ENCODE measurements around the gene SNX8. TPM values are rescaled to one million over a fixed set of nuclear protein-coding genes. Genes with fewer than 3 reads are reported as not detected.
A peak's percentile ranks its signal among the peaks of the same experiment; 100 is the strongest.

SNX8 gene
- total and polyA plus RNA-seq, 9 of the 15 experiments (the other 6 are each of a cell fraction or from before 2014, with no cell fraction given), result 2.7 to 51.6 (median 16.9) TPM

DNA sequence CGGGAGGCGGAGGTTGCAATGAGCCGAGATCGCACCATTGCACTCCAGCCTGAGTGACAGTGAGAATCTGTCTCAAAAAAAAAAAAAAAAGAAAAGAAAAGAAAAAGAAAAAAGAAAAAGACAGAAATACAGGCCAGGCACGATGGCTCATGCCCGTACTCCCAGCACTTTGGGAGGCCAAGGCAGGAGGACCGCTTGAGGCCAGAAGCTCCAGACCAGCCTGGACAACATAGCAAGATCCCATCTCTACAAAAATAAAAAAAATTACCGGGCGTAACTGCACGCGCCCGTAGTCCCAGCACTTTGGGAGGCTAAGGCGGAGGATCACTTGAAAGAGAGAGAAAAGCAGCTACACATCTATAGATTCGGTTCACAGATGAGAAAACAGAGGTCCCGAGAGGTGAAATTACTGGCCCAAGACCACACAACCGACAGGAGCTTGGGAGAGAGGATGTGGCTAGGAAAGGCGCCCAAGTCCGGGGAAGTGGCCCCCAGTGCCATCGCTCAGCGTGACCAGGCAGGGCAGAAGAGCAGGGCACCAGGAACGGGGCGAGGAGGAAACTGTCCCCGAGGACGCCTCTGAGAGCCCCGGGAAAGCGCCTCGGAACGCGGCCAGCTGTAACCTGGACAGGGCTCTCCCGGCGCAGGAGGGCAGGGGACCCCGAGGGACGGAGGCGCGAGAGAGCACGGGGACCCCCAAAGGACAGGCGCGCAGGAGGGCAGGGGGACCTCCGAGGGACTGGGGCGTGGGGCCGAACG lies 612 bp downstream of the SNX8 start:
- POLR2A ChIA-PET, result interaction anchor here (0.6 to 1.7 kb wide), 8 partner anchors 9 to 105 kb away, joined by 3 to 5 read pairs (median 4); partner anchors contain the start of gene EIF3B
- DNase-seq (ENCODE audit: extremely low read depth in 1 of 4, low spot score in 3 of 4), result no peak
- TF ChIP-seq SOX6 (IDR thresholded peaks at IDR 0.05) (no peak), NCOA2 (IDR thresholded peaks at IDR 0.05; ENCODE audit: partially characterized antibody in 2 of 2) (no peak), NEUROD1 (IDR thresholded peaks at IDR 0.05; ENCODE audit: borderline replicate concordance, low read depth, low read length, partially characterized antibody) (no peak)
- TF ChIP-seq, protein P1, sequence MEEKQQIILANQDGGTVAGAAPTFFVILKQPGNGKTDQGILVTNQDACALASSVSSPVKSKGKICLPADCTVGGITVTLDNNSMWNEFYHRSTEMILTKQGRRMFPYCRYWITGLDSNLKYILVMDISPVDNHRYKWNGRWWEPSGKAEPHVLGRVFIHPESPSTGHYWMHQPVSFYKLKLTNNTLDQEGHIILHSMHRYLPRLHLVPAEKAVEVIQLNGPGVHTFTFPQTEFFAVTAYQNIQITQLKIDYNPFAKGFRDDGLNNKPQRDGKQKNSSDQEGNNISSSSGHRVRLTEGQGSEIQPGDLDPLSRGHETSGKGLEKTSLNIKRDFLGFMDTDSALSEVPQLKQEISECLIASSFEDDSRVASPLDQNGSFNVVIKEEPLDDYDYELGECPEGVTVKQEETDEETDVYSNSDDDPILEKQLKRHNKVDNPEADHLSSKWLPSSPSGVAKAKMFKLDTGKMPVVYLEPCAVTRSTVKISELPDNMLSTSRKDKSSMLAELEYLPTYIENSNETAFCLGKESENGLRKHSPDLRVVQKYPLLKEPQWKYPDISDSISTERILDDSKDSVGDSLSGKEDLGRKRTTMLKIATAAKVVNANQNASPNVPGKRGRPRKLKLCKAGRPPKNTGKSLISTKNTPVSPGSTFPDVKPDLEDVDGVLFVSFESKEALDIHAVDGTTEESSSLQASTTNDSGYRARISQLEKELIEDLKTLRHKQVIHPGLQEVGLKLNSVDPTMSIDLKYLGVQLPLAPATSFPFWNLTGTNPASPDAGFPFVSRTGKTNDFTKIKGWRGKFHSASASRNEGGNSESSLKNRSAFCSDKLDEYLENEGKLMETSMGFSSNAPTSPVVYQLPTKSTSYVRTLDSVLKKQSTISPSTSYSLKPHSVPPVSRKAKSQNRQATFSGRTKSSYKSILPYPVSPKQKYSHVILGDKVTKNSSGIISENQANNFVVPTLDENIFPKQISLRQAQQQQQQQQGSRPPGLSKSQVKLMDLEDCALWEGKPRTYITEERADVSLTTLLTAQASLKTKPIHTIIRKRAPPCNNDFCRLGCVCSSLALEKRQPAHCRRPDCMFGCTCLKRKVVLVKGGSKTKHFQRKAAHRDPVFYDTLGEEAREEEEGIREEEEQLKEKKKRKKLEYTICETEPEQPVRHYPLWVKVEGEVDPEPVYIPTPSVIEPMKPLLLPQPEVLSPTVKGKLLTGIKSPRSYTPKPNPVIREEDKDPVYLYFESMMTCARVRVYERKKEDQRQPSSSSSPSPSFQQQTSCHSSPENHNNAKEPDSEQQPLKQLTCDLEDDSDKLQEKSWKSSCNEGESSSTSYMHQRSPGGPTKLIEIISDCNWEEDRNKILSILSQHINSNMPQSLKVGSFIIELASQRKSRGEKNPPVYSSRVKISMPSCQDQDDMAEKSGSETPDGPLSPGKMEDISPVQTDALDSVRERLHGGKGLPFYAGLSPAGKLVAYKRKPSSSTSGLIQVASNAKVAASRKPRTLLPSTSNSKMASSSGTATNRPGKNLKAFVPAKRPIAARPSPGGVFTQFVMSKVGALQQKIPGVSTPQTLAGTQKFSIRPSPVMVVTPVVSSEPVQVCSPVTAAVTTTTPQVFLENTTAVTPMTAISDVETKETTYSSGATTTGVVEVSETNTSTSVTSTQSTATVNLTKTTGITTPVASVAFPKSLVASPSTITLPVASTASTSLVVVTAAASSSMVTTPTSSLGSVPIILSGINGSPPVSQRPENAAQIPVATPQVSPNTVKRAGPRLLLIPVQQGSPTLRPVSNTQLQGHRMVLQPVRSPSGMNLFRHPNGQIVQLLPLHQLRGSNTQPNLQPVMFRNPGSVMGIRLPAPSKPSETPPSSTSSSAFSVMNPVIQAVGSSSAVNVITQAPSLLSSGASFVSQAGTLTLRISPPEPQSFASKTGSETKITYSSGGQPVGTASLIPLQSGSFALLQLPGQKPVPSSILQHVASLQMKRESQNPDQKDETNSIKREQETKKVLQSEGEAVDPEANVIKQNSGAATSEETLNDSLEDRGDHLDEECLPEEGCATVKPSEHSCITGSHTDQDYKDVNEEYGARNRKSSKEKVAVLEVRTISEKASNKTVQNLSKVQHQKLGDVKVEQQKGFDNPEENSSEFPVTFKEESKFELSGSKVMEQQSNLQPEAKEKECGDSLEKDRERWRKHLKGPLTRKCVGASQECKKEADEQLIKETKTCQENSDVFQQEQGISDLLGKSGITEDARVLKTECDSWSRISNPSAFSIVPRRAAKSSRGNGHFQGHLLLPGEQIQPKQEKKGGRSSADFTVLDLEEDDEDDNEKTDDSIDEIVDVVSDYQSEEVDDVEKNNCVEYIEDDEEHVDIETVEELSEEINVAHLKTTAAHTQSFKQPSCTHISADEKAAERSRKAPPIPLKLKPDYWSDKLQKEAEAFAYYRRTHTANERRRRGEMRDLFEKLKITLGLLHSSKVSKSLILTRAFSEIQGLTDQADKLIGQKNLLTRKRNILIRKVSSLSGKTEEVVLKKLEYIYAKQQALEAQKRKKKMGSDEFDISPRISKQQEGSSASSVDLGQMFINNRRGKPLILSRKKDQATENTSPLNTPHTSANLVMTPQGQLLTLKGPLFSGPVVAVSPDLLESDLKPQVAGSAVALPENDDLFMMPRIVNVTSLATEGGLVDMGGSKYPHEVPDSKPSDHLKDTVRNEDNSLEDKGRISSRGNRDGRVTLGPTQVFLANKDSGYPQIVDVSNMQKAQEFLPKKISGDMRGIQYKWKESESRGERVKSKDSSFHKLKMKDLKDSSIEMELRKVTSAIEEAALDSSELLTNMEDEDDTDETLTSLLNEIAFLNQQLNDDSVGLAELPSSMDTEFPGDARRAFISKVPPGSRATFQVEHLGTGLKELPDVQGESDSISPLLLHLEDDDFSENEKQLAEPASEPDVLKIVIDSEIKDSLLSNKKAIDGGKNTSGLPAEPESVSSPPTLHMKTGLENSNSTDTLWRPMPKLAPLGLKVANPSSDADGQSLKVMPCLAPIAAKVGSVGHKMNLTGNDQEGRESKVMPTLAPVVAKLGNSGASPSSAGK (IDR thresholded peaks at IDR 0.05), result no peak
- TF ChIP-seq, protein P2, sequence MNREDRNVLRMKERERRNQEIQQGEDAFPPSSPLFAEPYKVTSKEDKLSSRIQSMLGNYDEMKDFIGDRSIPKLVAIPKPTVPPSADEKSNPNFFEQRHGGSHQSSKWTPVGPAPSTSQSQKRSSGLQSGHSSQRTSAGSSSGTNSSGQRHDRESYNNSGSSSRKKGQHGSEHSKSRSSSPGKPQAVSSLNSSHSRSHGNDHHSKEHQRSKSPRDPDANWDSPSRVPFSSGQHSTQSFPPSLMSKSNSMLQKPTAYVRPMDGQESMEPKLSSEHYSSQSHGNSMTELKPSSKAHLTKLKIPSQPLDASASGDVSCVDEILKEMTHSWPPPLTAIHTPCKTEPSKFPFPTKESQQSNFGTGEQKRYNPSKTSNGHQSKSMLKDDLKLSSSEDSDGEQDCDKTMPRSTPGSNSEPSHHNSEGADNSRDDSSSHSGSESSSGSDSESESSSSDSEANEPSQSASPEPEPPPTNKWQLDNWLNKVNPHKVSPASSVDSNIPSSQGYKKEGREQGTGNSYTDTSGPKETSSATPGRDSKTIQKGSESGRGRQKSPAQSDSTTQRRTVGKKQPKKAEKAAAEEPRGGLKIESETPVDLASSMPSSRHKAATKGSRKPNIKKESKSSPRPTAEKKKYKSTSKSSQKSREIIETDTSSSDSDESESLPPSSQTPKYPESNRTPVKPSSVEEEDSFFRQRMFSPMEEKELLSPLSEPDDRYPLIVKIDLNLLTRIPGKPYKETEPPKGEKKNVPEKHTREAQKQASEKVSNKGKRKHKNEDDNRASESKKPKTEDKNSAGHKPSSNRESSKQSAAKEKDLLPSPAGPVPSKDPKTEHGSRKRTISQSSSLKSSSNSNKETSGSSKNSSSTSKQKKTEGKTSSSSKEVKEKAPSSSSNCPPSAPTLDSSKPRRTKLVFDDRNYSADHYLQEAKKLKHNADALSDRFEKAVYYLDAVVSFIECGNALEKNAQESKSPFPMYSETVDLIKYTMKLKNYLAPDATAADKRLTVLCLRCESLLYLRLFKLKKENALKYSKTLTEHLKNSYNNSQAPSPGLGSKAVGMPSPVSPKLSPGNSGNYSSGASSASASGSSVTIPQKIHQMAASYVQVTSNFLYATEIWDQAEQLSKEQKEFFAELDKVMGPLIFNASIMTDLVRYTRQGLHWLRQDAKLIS (CRISPR knock-in tag; IDR thresholded peaks at IDR 0.05), result no peak

More for the DNA sequence above, 612 bp downstream of the SNX8 start:
- CTCF ChIA-PET (ENCODE audit: low intra/inter-chr PET ratio), result no interaction called here
- intact Hi-C loops (cut with micrococcal nuclease) (no loop called here), in situ Hi-C loops (cut with MboI) (no loop called here)
- Histone ChIP-seq H3K79me2 (ENCODE audit: control insufficient read depth, insufficient read depth, low read length) (peaks cover 44% of the 10 kb centered on the region), H3K9ac (ENCODE audit: insufficient read depth in 1 of 2, low read depth in 2 of 2, low read length in 2 of 2) (peak overlapping the region; percentile 80 to 91), H3K36me3 (ENCODE audit: control insufficient read depth, insufficient read depth, low read length) (peaks cover 10% of the 10 kb centered on the region; the same call in 2 of the 3 replicates), H3K27ac (ENCODE audit: extremely low read depth, low read depth, low read length) (peak overlapping the region; percentile 77), H4K20me1 (replicated peaks; ENCODE audit: control insufficient read depth, insufficient read depth, low read length) (no peaks in the 10 kb centered on the region), H3K4me2 (ENCODE audit: insufficient read depth, low read length) (peak overlapping the region; percentile 71), H3K9me3 (replicated peaks; ENCODE audit: control insufficient read depth, insufficient read depth, low read depth, low read length) (no peaks in the 10 kb centered on the region), H2AFZ (ENCODE audit: low read depth, low read length) (peak overlapping the region; percentile 6), H3K4me1 (replicated peaks in 1 of 2; ENCODE audit: control insufficient read depth in 2 of 2, insufficient read depth in 2 of 2, low read length in 2 of 2) (peaks cover 5 to 33% of the 10 kb centered on the region in 2 experiments; a peak in 3 of 5 replicates), H3K9me1 (ENCODE audit: control insufficient read depth, insufficient read depth, low read length) (peaks cover 2% of the 10 kb centered on the region), H3K27me3 (ENCODE audit: control insufficient read depth in 2 of 2, insufficient read depth in 2 of 2, low read length in 2 of 2) (no peaks in the 10 kb centered on the region), H3K4me3 (peak overlapping the region; percentile 91)
- ATAC-seq (peak; percentile 56), FAIRE-seq (no peak)
- TSS peak; percentile 12 for BruUV-seq (replicated peaks)
- WGBS (ENCODE audit: insufficient coverage, low coverage, missing lambda C conversion rate), result 10% methylated on average over 34 of the region's 42 CpGs

Measured in K562 (cell line).